Caco-2 (cell line): Measurements from ENCODE around the gene SNX5. TPM values are rescaled to one million over a fixed set of nuclear protein-coding genes. Genes with fewer than 3 reads are reported as not detected.

Experiments
- BruUV-seq: library from RNA; stranded (reverse); fragments of 400-500 nt; replicated peaks from 2 replicates; lab custom pipeline; 2021; lab: Mats Ljungman, UMichigan
- CTCF ChIA-PET: fragments of 300-600 bp; sonication (Branson Sonifier 250); formaldehyde crosslinking; loops from one replicate; lab custom pipeline; 2022; ENCODE audit warnings: antibody characterized with exemption; lab: Charles Lee
- POLR2A ChIA-PET: fragments of 300-600 bp; sonication (Branson Sonifier 250); formaldehyde crosslinking; loops from one replicate; lab custom pipeline; 2022; ENCODE audit warnings: antibody characterized with exemption; lab: Charles Lee
- DNase-seq, 2 experiments: peaks; one replicate each; pipeline versions ENCODE4 v3.0.0 to v3.0.0-alpha.2; 2020 to 2022
- H3K27me3 ChIP-seq: replicated peaks from 2 replicates; pipeline ENCODE4 v1.6.0; 2011; ENCODE audit warnings: low read length; ENCODE audit not compliant: control insufficient read depth, insufficient read depth
- H3K36me3 ChIP-seq: 2 replicates; pipeline ENCODE4 v1.5.1; 2011; ENCODE audit warnings: low read length; ENCODE audit not compliant: control insufficient read depth, insufficient read depth
- H3K4me1 ChIP-seq: fragments of 250-450 bp; sonication (Bioruptor Pico); 2 replicates; pipeline ENCODE4 v1.5.1; 2020; ENCODE audit warnings: mild to moderate bottlenecking
- H3K4me3 ChIP-seq: 2 replicates; pipeline ENCODE4 v1.5.1; 2011; ENCODE audit warnings: low read depth, mild to moderate bottlenecking, control low read depth, low read length
- H3K9me3 ChIP-seq: fragments of 250-450 bp; sonication (Bioruptor Pico); 2 replicates; pipeline ENCODE4 v1.5.1; 2020; ENCODE audit warnings: mild to moderate bottlenecking, moderate library complexity
- H3K27ac Mint-ChIP-seq: one replicate; pipeline ENCODE4 v1.8.0; 2022; ENCODE audit warnings: mixed read lengths; ENCODE audit not compliant: unreplicated experiment
- H3K27me3 Mint-ChIP-seq: one replicate; pipeline ENCODE4 v1.8.0; 2022; ENCODE audit warnings: mixed read lengths; ENCODE audit not compliant: insufficient read depth, unreplicated experiment
- H3K36me3 Mint-ChIP-seq: one replicate; pipeline ENCODE4 v1.8.0; 2022; ENCODE audit warnings: mild to moderate bottlenecking, mixed read lengths; ENCODE audit not compliant: insufficient read depth, unreplicated experiment
- H3K4me1 Mint-ChIP-seq: one replicate; pipeline ENCODE4 v1.8.0; 2022; ENCODE audit warnings: low read depth, mixed read lengths; ENCODE audit not compliant: unreplicated experiment
- H3K4me3 Mint-ChIP-seq: one replicate; pipeline ENCODE4 v1.8.0; 2022; ENCODE audit warnings: mild to moderate bottlenecking, moderate library complexity, mixed read lengths; ENCODE audit not compliant: unreplicated experiment
- H3K9me3 Mint-ChIP-seq: one replicate; pipeline ENCODE4 v1.8.0; 2022; ENCODE audit warnings: mixed read lengths; ENCODE audit not compliant: unreplicated experiment
- CTCF ChIP-seq, 2 experiments: fragments of 200-600 bp in 1 of 2; IDR thresholded peaks; 1 replicate in 1 of 2; 2 replicates in 1 of 2; pipeline versions ENCODE4 v1.5.1 to v1.8.0; 2011 to 2022; ENCODE audit warnings: antibody characterized with exemption in 1 of 2, control low read depth in 1 of 2, inconsistent platforms in 1 of 2, low read depth in 1 of 2, low read length in 1 of 2, mild to moderate bottlenecking in 1 of 2, moderate library complexity in 1 of 2; ENCODE audit not compliant: insufficient read depth in 1 of 2, severe bottlenecking in 1 of 2, unreplicated experiment in 1 of 2
- intact Hi-C: fragments of 100-400 bp; cut with micrococcal nuclease; formaldehyde crosslinking; loops from one replicate; pipeline ENCODE4 v1.10.0; 2022; ENCODE audit not compliant: unreplicated experiment
- total RNA-seq: library from RNA; stranded (reverse); gene quantifications from 2 replicates; pipeline ENCODE4 v1.2.3, GENCODE V29; 2022

Gene SNX5
- total RNA-seq, 1 experiment from 2014 or later = 299 TPM

- Histone ChIP-seq H3K27me3 (no peaks in the 10 kb centered on the region), H3K4me3 (no peak overlapping the region), H3K36me3 (peaks cover 6% of the 10 kb centered on the region), H3K4me1 (peaks cover 51% of the 10 kb centered on the region), H3K9me3 (no peaks in the 10 kb centered on the region)
- Mint-ChIP-seq H3K4me1 (peaks cover 55% of the 10 kb centered on the region), H3K36me3 (peaks cover 97% of the 10 kb centered on the region), H3K4me3 (no peak overlapping the region), H3K27me3 (no peaks in the 10 kb centered on the region), H3K27ac (no peak overlapping the region), H3K9me3 (no peaks in the 10 kb centered on the region)
- ChIA-PET CTCF (interaction anchor here (0.6 to 2.0 kb wide), 11 partner anchors 11 to 421 kb away, joined by 3 to 21 read pairs (median 4); partner anchors contain the start of genes MGME1 and SNX5), POLR2A (interaction anchor here (0.5 to 1.7 kb wide), 14 partner anchors 9 to 1813 kb away, joined by 3 to 13 read pairs (median 5); partner anchors contain the start of genes MGME1 and SNX5)
- no peak for TF ChIP-seq CTCF (IDR thresholded peaks at IDR 0.05; ENCODE audit: insufficient read depth in 1 of 2, low read depth in 1 of 2, low read length in 1 of 2, severe bottlenecking in 1 of 2, unreplicated experiment in 1 of 2)
- DNase-seq = no peak
- no TSS peak for BruUV-seq
- intact Hi-C loops = loop anchor here (1.0 to 5.0 kb wide), 2 partner anchors 10 to 40 kb away; no protein-coding TSS in a partner anchor
Measured at GRCh38 chr20:17957505-17958363, 10.9 kb downstream of the SNX5 start.

GRCh38 chr20:17956099-17956685 lies 12.4 kb downstream of the SNX5 start:
- peaks cover 6% of the 10 kb centered on the region for H3K36me3 ChIP-seq
- no peak for DNase-seq
- Mint-ChIP-seq H3K4me3 (no peak overlapping the region), H3K27ac (no peak overlapping the region), H3K36me3 (peaks cover 99% of the 10 kb centered on the region), H3K4me1 (peaks cover 43% of the 10 kb centered on the region), H3K9me3 (no peaks in the 10 kb centered on the region), H3K27me3 (no peaks in the 10 kb centered on the region)
- intact Hi-C loops = loop anchor here (5.0 kb wide), 1 partner anchor 41 kb away; no protein-coding TSS in a partner anchor
- H3K9me3 ChIP-seq = no peaks in the 10 kb centered on the region
- H3K27me3 ChIP-seq = no peaks in the 10 kb centered on the region
- CTCF ChIA-PET = interaction anchor here (0.7 kb wide), 2 partner anchors 104 to 322 kb away, joined by 3 to 7 read pairs; no protein-coding TSS in a partner anchor
- POLR2A ChIA-PET = interaction anchor here (0.6 kb wide), 1 partner anchor 273 kb away, joined by 4 read pairs; no protein-coding TSS in a partner anchor
- H3K4me3 ChIP-seq = no peak overlapping the region
- TF ChIP-seq CTCF (IDR thresholded peaks at IDR 0.05; ENCODE audit: insufficient read depth in 1 of 2, low read depth in 1 of 2, low read length in 1 of 2, severe bottlenecking in 1 of 2, unreplicated experiment in 1 of 2) = no peak
- no TSS peak for BruUV-seq
- H3K4me1 ChIP-seq = peaks cover 36% of the 10 kb centered on the region

- no peak overlapping the region for H3K4me3 Mint-ChIP-seq
- H3K4me1 Mint-ChIP-seq = peaks cover 38% of the 10 kb centered on the region
- no TSS peak for BruUV-seq
- Histone ChIP-seq H3K27me3 (no peaks in the 10 kb centered on the region), H3K9me3 (no peaks in the 10 kb centered on the region), H3K4me3 (no peak overlapping the region), H3K36me3 (peaks cover 8% of the 10 kb centered on the region), H3K4me1 (peaks cover 30% of the 10 kb centered on the region)
- peaks cover 99% of the 10 kb centered on the region for H3K36me3 Mint-ChIP-seq
- H3K27ac Mint-ChIP-seq = peak overlapping the region; percentile 25
- CTCF ChIA-PET = no interaction called here
- POLR2A ChIA-PET = interaction anchor here (1.0 kb wide), 1 partner anchor 273 kb away, joined by 3 read pairs; the partner anchor contains the start of gene RRBP1
- no peaks in the 10 kb centered on the region for H3K9me3 Mint-ChIP-seq
- H3K27me3 Mint-ChIP-seq = no peaks in the 10 kb centered on the region
- DNase-seq = no peak
- no peak for TF ChIP-seq CTCF (IDR thresholded peaks at IDR 0.05; ENCODE audit: insufficient read depth in 1 of 2, low read depth in 1 of 2, low read length in 1 of 2, severe bottlenecking in 1 of 2, unreplicated experiment in 1 of 2)
- intact Hi-C loops = loop anchor here (5.0 kb wide), 1 partner anchor 42 kb away; no protein-coding TSS in a partner anchor
Measured at GRCh38 chr20:17955302-17955701, 13.3 kb downstream of the SNX5 start.
